ENCODE measurements around the gene SYT14. TPM values are rescaled to one million over a fixed set of nuclear protein-coding genes. Genes with fewer than 3 reads are reported as not detected.

Gene SYT14
- total and polyA plus RNA-seq, 3 experiments from 2014 or later: not detected

DNA sequence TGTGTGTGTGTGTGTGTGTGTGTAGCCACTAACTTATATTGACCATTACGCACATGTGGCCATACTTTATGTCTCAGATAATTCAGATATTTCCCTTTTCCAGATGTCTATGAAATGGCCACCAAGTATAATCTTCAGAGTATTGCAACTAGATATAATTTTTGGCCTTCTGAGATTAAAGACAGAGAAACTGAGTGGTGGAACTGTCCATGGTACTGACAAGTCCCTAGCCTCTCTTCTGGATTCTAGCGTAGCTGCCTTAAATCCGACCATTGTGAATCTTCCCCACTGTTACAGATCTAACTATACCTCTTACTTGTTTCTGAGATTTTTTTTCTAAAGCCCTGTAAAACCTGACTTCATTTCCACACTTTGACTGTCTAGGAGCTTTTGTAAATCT, 194.6 kb downstream of the SYT14 start:
- peaks cover 4 to 17% of the 10 kb centered on the region in 2 donors for H3K27me3 Mint-ChIP-seq
- no peaks in the 10 kb centered on the region for H3K27me3 ChIP-seq (ENCODE audit: insufficient read depth, low read length, poor library complexity, severe bottlenecking)
- H3K4me3 ChIP-seq (ENCODE audit: low read length): no peak overlapping the region
- no peaks in the 10 kb centered on the region for H3K4me1 ChIP-seq (ENCODE audit: insufficient read depth, low read length)
- no peaks in the 10 kb centered on the region for H3K36me3 Mint-ChIP-seq
- no peaks in the 10 kb centered on the region for H3K4me1 Mint-ChIP-seq
- DNase-seq: no peak
- no peaks in the 10 kb centered on the region for H3K36me3 ChIP-seq (ENCODE audit: insufficient read depth, low read length)
- POLR2A ChIA-PET: no interaction called here
- CTCF ChIA-PET: no interaction called here
- peaks cover 0 to 4% (median 0%) of the 10 kb centered on the region in 5 donors for H3K9me3 Mint-ChIP-seq
- no peak overlapping the region for H3K27ac ChIP-seq (ENCODE audit: low read depth, low read length)
- no peak overlapping the region for H3K4me3 Mint-ChIP-seq
- no peaks in the 10 kb centered on the region for H3K9me3 ChIP-seq (ENCODE audit: low read length)
- H3K27ac Mint-ChIP-seq: no peak overlapping the region

DNA sequence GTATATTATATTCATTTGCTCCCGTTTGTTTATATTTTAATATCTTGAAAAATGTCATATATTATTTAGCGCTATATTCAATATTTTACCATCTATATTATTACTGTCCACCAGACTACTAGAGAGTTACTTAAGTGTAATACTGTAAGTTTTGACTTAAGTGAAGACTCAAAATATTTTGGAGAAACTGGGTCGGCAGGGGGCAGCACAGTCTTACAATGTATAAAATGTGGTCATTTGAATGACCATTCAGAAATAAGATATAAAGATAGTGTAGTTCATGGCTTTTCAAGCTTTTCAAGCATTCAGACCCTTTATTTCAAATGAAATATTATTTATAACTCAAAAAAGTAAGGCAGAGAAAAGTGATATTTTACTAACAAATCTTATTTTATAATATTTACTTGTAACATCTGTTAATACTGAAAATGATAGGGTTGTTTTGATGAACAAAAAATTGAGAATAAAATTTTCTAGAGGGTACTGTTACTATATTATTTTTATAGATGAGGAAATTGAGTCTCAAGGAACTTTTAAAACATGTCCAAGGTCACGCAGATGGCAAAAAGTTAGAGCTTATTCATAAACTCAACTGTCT, 205.5 kb downstream of the SYT14 start:
- Histone ChIP-seq H3K4me3 (ENCODE audit: low read length) (no peak overlapping the region), H3K27me3 (ENCODE audit: insufficient read depth, low read length, poor library complexity, severe bottlenecking) (no peaks in the 10 kb centered on the region), H3K9me3 (ENCODE audit: low read length) (no peaks in the 10 kb centered on the region), H3K27ac (ENCODE audit: low read depth, low read length) (no peak overlapping the region), H3K4me1 (ENCODE audit: insufficient read depth, low read length) (no peaks in the 10 kb centered on the region), H3K36me3 (ENCODE audit: insufficient read depth, low read length) (no peaks in the 10 kb centered on the region)
- ChIA-PET POLR2A (no interaction called here), CTCF (no interaction called here)
- no peak overlapping the region for H3K4me3 Mint-ChIP-seq
- H3K27me3 Mint-ChIP-seq: peaks cover 5 to 43% of the 10 kb centered on the region in 2 donors
- H3K9me3 Mint-ChIP-seq: peaks cover 0 to 7% (median 3%) of the 10 kb centered on the region in 5 donors
- no peak overlapping the region for H3K27ac Mint-ChIP-seq
- DNase-seq: peak in 1 of 5 donors; percentile 3
- H3K4me1 Mint-ChIP-seq: no peaks in the 10 kb centered on the region
- H3K36me3 Mint-ChIP-seq: no peaks in the 10 kb centered on the region

DNA sequence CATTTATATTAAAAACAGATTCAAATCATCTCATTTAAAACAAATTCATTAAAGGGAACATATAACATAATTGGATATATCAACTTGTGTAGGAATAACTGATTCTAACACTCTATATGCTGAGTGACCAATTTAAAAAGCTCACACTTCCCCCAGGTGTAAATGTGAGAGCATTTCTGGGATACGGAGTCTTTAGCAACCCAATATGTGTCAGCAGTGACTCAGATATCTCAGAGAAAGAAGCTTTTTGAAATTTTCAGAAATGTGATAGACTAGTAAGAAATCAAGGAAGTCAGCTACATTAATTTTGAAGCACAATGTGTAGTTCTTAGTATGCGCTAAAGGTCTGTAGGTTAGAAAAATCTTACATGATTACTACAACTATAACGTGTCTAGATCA, 206.7 kb downstream of the SYT14 start:
- ChIA-PET CTCF (no interaction called here), POLR2A (no interaction called here)
- H3K4me1 ChIP-seq (ENCODE audit: insufficient read depth, low read length): no peaks in the 10 kb centered on the region
- Mint-ChIP-seq H3K9me3 (peaks cover 0 to 7% (median 3%) of the 10 kb centered on the region in 5 donors), H3K4me3 (no peak overlapping the region), H3K36me3 (no peaks in the 10 kb centered on the region), H3K27me3 (peaks cover 5 to 38% of the 10 kb centered on the region in 2 donors), H3K27ac (no peak overlapping the region), H3K4me1 (no peaks in the 10 kb centered on the region)
- no peak overlapping the region for H3K4me3 ChIP-seq (ENCODE audit: low read length)
- no peak for DNase-seq
- no peaks in the 10 kb centered on the region for H3K27me3 ChIP-seq (ENCODE audit: insufficient read depth, low read length, poor library complexity, severe bottlenecking)
- no peak overlapping the region for H3K27ac ChIP-seq (ENCODE audit: low read depth, low read length)
- no peaks in the 10 kb centered on the region for H3K9me3 ChIP-seq (ENCODE audit: low read length)
- no peaks in the 10 kb centered on the region for H3K36me3 ChIP-seq (ENCODE audit: insufficient read depth, low read length)

DNA sequence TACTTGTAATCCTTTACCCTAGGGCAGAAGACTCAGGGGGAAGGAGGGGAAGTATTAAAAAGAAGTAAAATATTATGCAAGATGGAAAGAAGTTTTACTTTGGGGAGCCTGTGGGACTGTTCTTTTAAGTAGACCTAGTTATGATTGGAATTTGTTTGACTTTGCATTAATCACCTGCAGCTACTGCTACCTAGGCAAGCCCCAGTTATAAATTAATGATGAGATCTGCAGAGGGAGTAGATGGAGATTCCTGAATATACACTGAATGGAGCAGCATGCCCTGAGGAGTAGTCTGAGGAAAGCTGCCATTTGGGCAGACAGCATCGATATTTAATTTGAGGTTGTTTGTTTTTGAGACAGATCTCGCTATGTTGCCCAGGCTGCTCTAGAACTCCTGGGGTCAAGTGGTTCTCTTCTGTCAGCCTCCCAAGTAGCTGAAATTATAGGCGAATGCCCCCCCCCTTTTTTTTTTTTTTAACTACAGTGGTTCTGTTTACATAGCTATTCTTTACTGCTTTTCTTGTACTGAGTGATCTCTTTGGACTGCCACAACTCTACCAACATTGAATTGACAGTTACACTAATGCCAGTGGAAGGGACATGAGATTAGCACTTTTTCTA, 213.1 kb downstream of the SYT14 start:
- no peak for DNase-seq
- Mint-ChIP-seq H3K4me1 (no peaks in the 10 kb centered on the region), H3K27me3 (peaks cover 0 to 4% of the 10 kb centered on the region in 2 donors), H3K4me3 (no peak overlapping the region), H3K9me3 (no peaks in the 10 kb centered on the region), H3K36me3 (no peaks in the 10 kb centered on the region), H3K27ac (no peak overlapping the region)
- ChIA-PET CTCF (interaction anchor here (0.6 to 0.8 kb wide), 2 partner anchors 476 to 587 kb away, joined by 3 to 6 read pairs; partner anchors contain the start of gene G0S2), POLR2A (no interaction called here)
- no peaks in the 10 kb centered on the region for H3K9me3 ChIP-seq (ENCODE audit: low read length)
- H3K27ac ChIP-seq (ENCODE audit: low read depth, low read length): no peak overlapping the region
- H3K27me3 ChIP-seq (ENCODE audit: insufficient read depth, low read length, poor library complexity, severe bottlenecking): no peaks in the 10 kb centered on the region
- H3K4me1 ChIP-seq (ENCODE audit: insufficient read depth, low read length): no peaks in the 10 kb centered on the region
- no peaks in the 10 kb centered on the region for H3K36me3 ChIP-seq (ENCODE audit: insufficient read depth, low read length)
- no peak overlapping the region for H3K4me3 ChIP-seq (ENCODE audit: low read length)

DNA sequence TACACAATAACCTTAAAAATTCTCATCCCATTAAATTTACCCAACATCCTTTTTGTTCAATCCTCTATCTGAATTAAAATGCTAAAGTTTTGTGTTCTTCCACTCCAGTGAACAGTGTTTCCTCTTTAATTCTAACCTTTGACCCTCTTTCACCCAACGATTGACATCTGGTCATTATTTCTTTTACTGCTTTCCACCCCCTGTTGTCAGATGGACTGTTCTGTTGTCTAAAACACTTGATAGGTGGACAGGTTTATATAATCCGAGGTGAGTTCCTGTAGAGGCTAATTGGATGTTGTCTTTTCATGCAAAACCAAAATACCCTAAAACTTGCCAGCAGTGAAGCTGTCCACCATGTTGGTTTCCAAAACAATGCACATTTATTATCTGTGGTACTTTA, 221.2 kb downstream of the SYT14 start:
- no peaks in the 10 kb centered on the region for H3K36me3 Mint-ChIP-seq
- POLR2A ChIA-PET: no interaction called here
- no peaks in the 10 kb centered on the region for H3K9me3 Mint-ChIP-seq
- Histone ChIP-seq H3K27me3 (ENCODE audit: insufficient read depth, low read length, poor library complexity, severe bottlenecking) (no peaks in the 10 kb centered on the region), H3K4me3 (ENCODE audit: low read length) (no peak overlapping the region), H3K27ac (ENCODE audit: low read depth, low read length) (no peak overlapping the region), H3K36me3 (ENCODE audit: insufficient read depth, low read length) (no peaks in the 10 kb centered on the region), H3K9me3 (ENCODE audit: low read length) (no peaks in the 10 kb centered on the region), H3K4me1 (ENCODE audit: insufficient read depth, low read length) (no peaks in the 10 kb centered on the region)
- no peak overlapping the region for H3K27ac Mint-ChIP-seq
- H3K27me3 Mint-ChIP-seq: peaks cover 4 to 14% of the 10 kb centered on the region in 2 donors
- CTCF ChIA-PET: no interaction called here
- no peaks in the 10 kb centered on the region for H3K4me1 Mint-ChIP-seq
- no peak overlapping the region for H3K4me3 Mint-ChIP-seq
- no peak for DNase-seq

DNA sequence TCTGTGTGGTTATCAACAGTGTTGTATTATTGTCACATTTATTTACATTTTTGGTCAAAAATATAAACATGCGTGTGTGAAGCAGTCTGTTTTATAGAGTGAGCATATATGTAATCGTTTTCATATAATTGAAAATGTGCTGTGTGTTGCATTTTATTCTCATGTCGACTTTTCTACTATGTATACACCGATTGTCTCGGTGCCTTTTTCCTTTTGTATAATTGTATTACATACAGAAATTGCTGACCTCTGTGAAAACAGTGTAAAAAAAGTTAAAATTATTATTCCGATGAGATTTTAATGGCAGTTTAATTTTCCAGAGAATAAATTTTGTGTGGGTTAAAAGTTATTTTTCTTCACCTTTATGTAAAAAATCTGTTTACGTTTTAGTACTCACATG, 232.2 kb downstream of the SYT14 start:
- Histone ChIP-seq H3K4me3 (ENCODE audit: low read length) (no peak overlapping the region), H3K4me1 (ENCODE audit: insufficient read depth, low read length) (no peaks in the 10 kb centered on the region), H3K27me3 (ENCODE audit: insufficient read depth, low read length, poor library complexity, severe bottlenecking) (no peaks in the 10 kb centered on the region), H3K27ac (ENCODE audit: low read depth, low read length) (no peak overlapping the region), H3K9me3 (ENCODE audit: low read length) (no peaks in the 10 kb centered on the region), H3K36me3 (ENCODE audit: insufficient read depth, low read length) (no peaks in the 10 kb centered on the region)
- no peak overlapping the region for H3K27ac Mint-ChIP-seq
- H3K4me1 Mint-ChIP-seq: no peaks in the 10 kb centered on the region
- ChIA-PET POLR2A (no interaction called here), CTCF (no interaction called here)
- peaks cover 0 to 2% (median 0%) of the 10 kb centered on the region in 5 donors for H3K9me3 Mint-ChIP-seq
- H3K4me3 Mint-ChIP-seq: no peak overlapping the region
- H3K27me3 Mint-ChIP-seq: peaks cover 3 to 28% of the 10 kb centered on the region in 2 donors
- no peaks in the 10 kb centered on the region for H3K36me3 Mint-ChIP-seq
- no peak for DNase-seq

DNA sequence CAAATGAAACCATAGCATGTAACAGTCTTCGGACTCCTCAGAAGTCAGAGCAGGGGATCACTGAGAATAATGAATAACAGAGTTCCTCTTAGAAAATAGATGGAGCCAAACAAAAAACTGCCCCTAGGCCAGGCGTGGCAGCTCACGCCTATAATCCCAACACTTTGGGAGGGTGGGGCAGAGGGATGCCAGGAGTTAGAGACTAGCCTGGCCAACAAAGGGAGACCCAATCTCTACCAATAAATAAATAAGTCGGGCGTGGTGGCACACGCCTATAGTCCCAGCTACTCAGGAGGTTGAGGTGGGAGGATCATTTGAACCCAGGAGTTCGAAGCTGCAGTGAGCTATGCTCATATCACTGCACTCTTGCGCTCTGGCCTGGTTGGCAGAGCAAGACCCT, 236.1 kb downstream of the SYT14 start:
- no peaks in the 10 kb centered on the region for H3K4me1 Mint-ChIP-seq
- H3K27ac Mint-ChIP-seq: no peak overlapping the region
- Histone ChIP-seq H3K4me3 (ENCODE audit: low read length) (no peak overlapping the region), H3K4me1 (ENCODE audit: insufficient read depth, low read length) (no peaks in the 10 kb centered on the region), H3K27ac (ENCODE audit: low read depth, low read length) (no peak overlapping the region), H3K27me3 (ENCODE audit: insufficient read depth, low read length, poor library complexity, severe bottlenecking) (no peaks in the 10 kb centered on the region), H3K9me3 (ENCODE audit: low read length) (no peaks in the 10 kb centered on the region), H3K36me3 (ENCODE audit: insufficient read depth, low read length) (no peaks in the 10 kb centered on the region)
- POLR2A ChIA-PET: no interaction called here
- H3K9me3 Mint-ChIP-seq: peaks cover 0 to 2% (median 0%) of the 10 kb centered on the region in 5 donors
- CTCF ChIA-PET: no interaction called here
- H3K27me3 Mint-ChIP-seq: peaks cover 3 to 41% of the 10 kb centered on the region in 2 donors
- H3K4me3 Mint-ChIP-seq: no peak overlapping the region
- no peak for DNase-seq
- no peaks in the 10 kb centered on the region for H3K36me3 Mint-ChIP-seq

DNA sequence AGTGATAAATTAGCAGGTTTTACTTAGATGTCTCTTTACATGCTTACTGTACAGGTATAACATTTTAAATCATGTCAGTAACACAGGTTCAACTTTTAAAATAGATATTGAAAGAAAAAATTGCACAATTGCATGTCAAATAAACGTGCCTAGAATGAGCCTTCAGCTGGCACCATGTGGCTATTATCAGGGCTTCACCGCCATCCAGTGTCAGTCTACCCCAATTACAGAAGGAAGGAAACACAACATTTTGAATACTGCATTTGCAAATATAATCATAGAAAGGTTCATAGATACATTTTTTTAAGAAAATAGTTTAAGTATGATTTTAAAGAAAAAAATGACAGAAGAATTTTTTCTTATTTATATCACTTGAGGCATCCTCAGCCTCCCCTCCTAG, 247.0 kb downstream of the SYT14 start:
- POLR2A ChIA-PET: no interaction called here
- Mint-ChIP-seq H3K4me3 (no peak overlapping the region), H3K36me3 (no peaks in the 10 kb centered on the region), H3K27ac (no peak overlapping the region), H3K4me1 (no peaks in the 10 kb centered on the region), H3K9me3 (no peaks in the 10 kb centered on the region), H3K27me3 (peaks cover 0 to 8% of the 10 kb centered on the region in 2 donors)
- H3K4me3 ChIP-seq (ENCODE audit: low read length): no peak overlapping the region
- no peak overlapping the region for H3K27ac ChIP-seq (ENCODE audit: low read depth, low read length)
- CTCF ChIA-PET: no interaction called here
- no peaks in the 10 kb centered on the region for H3K9me3 ChIP-seq (ENCODE audit: low read length)
- H3K27me3 ChIP-seq (ENCODE audit: insufficient read depth, low read length, poor library complexity, severe bottlenecking): no peaks in the 10 kb centered on the region
- H3K4me1 ChIP-seq (ENCODE audit: insufficient read depth, low read length): no peaks in the 10 kb centered on the region
- DNase-seq: no peak
- H3K36me3 ChIP-seq (ENCODE audit: insufficient read depth, low read length): no peaks in the 10 kb centered on the region

Data from CD8-positive, alpha-beta memory T cell (primary cell).